ENCODE results near the gene TBL3. TPM values are rescaled to one million over a fixed set of nuclear protein-coding genes. Genes with fewer than 3 reads are reported as not detected.

The TBL3 gene
- total RNA-seq, 2 experiments from 2014 or later: 73.5 to 74.8 TPM

DNA sequence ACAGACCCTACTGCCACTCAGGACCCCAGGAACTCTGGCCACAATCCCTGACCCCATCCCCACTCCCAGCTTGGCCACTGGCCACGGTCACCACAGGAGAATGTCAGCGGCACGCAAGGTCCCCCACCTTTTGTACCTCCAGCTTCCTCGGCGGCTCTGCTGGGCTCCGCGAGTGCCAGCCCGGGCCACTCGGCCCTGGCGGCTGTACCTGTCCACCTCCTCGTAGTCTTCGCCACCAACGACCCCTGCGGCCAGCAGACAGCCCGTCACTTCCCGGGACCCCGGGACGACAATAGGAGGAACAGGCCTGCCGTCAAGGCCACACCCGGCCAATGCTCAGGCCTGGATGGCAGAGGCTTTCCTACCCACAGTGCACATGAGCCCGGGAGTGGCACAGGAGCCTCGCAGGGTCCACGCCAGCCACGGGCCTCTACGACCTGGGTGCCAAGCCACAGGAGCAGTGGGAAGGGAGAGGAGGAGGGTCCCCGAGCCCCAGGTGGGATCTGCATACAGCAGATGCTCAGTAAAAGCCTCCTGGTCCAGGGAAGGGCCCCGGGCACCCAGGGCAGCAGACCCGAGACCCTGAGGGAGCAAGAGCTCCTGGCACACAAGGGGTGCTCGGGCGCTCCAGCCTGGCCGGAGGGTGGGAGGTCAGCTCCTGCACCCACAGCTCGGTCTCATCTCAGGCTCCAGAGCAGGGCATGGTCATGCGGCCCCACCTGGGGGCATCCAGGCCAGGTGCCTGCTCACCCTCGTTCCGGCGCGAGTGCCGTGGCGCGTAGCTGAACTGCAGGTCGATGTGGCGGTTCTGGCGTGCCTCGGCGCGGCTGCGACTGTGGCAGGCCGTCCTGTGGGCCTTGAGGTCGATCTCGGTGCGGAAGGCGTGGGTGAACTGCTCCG, 29.9 kb downstream of the TBL3 start:
- CTCF ChIA-PET: no interaction called here
- POLR2A ChIA-PET: no interaction called here

DNA sequence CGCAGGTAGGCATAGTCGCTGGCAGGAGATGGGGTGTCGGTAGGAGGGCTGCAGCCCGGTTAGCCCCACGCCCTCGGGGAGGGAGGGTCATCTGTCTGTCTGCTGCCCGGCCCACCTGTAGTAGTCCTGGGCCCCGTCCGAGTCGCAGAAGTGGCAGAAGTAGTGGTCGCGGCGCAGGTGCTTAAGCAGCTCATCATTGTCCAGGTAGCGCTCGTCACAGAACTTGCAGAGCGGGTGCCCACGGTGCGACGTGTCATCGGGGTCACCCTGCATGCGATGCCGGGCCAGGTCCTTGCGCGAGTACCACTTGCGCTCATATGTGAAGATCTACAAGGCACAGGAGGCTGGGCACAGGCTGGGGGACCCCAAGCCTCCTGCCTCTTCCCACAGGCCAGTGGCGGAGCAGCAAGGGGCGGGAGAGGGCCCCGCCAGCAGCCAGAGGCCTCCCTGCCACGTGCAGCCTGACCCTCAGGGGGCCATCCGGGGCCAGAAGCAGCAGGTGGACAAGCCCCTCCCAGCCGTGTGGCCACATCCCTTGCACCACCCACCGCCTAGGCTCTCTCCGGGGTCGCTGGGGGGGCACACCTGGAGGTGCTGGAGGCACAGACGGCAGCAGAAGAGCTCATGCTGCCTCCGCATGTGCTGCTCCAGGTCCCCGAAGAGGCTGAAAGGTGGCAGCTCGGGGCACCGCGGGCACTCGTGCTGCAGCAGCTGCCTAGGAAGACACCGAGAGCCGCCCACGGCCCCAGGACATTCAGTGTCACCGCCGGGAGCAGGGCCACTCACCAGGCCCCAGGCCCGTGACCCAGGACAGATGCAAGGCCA, 30.8 kb downstream of the TBL3 start:
- CTCF ChIA-PET: interaction anchor here (0.9 to 2.9 kb wide), 15 partner anchors 9 to 150 kb away, joined by 3 to 41 read pairs (median 7); partner anchors contain the start of genes NPW, RPS2, SYNGR3 and TBL3
- POLR2A ChIA-PET: no interaction called here

DNA sequence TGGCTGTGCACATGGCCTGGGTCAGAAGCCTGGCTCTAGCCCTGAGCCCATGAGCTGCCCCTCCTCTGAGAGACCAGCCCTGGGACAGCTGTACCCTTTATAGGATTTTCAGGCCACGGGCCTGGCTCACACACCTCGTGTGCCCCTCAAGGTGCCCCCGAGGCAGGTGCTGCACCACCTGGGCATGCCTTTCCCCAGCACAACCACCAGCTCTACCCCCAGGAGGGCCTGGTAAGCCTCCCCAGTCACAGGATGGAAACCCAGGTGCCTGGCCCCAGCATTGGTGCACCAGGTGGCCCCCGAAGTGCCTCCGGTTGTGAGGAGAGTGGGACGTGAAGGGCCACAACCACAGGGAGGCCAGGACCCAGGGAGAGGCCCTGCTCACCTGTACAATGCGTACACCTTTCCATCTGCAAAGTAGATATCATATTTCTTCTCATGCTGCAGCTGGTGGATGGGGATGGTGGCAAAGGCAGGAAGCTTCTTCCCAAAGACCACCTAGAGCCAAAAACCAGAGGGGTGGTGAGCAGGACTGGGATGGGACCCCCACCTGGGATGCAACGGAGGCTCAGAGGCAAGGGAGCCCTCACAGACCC, 31.5 kb downstream of the TBL3 start:
- CTCF ChIA-PET: interaction anchor here (0.9 to 2.9 kb wide), 18 partner anchors 9 to 152 kb away, joined by 3 to 41 read pairs (median 6); partner anchors contain the start of genes NPW, RPL3L, RPS2 and SYNGR3

DNA sequence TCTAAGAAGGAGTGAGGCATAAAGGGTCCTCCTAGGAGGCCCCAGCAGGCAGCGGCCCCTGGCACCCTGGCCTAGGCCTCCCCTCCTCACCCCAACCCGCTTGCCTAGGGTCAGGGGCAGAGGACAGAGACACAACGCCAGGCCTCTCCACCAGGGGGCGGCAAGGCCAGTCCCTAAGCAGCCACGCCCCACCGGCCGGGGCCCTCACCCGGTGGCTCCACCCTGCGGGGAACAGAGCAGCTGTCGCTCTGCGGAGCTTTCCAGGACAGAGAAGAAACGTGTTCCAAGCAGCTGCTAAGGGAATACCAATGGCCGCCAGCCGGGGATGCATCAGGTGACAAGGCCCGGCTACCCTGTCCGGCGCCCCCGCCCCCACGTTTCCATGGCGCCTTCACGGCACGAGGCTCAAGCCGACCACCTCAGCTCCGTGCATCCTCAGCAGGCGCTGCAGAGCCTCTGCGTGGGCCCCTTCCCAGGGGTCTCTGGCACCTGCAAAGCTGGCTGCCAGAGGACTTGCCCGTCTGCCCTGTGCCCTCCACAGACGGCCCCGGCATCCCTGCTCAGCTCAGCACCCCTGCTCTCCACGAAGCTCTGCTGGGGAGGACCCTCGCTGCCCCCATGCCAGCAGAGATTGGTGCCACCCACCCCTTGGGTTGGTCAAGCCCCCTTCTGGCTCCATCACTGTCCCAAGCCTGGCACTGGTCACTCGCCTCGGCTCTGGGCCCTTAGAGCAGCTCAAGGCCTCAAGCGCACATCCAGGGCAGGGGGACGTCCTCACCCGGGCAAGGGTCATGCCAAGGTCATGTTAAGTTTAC, 32.2 kb downstream of the TBL3 start:
- ChIA-PET POLR2A (no interaction called here), CTCF (interaction anchor here (0.6 to 2.9 kb wide), 21 partner anchors 9 to 151 kb away, joined by 3 to 41 read pairs (median 5); partner anchors contain the start of genes NPW, RPL3L, RPS2 and SYNGR3)

More for the DNA sequence above, 31.5 kb downstream of the TBL3 start:
- POLR2A ChIA-PET: no interaction called here

DNA sequence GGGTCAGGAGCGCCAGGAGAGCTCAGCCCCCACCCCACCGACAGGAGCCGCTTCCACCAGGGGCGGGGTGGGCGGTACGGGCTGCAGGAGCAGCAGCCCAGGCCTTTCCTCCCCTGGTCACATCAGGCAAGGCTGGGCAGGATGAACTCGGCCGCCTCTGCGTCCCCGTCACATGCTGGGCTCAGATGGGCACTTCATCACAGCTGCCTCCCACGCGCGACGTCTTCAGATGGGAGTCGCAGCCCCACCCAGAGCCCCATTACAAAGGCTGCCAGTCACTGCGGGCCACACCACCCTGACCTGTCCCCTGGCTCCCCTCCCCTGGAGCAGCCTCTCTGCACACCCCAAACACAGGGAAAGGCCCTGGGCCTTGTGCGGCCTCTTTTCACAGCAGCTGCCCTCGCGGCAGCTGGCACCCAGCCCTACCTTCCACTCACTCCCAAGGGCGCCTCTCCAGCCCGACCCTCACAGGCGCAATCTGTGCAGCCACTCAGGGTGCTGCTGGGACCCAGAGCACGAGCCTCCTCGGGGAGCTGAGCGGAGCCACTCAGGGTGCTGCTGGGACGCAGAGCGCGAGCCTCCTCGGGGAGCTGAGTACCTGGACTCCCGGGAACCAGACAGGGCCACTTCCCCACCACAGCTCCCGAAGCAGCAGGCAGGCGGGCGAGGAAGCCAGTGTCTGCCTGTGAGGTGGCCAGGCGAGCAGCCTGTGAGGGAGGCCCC, 33.1 kb downstream of the TBL3 start:
- POLR2A ChIA-PET: no interaction called here
- CTCF ChIA-PET: interaction anchor here (0.8 to 2.9 kb wide), 10 partner anchors 8 to 148 kb away, joined by 3 to 41 read pairs (median 6); no protein-coding TSS in a partner anchor

DNA sequence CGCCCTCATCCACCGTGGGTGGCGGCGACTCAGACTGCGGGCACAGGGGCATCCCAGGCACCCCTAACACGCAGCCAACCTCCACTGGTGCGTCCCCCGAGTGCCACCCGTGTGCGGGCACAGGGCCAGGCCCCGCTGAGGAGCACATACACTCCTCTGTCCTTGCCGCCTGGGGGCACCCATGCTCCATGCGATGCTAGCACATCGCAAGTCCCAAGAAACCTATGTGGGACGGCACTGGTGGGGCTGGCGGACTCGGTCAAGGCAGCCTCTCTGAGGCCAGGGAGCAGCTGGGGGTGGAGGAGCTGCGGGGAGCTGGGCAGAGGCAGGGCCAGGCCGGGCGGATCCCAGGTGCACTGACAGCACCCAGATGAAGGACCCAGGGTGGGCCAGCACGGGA, 33.8 kb downstream of the TBL3 start:
- ChIA-PET CTCF (interaction anchor here (2.9 kb wide), 1 partner anchor 12 kb away, joined by 41 read pairs; no protein-coding TSS in a partner anchor), POLR2A (no interaction called here)

DNA sequence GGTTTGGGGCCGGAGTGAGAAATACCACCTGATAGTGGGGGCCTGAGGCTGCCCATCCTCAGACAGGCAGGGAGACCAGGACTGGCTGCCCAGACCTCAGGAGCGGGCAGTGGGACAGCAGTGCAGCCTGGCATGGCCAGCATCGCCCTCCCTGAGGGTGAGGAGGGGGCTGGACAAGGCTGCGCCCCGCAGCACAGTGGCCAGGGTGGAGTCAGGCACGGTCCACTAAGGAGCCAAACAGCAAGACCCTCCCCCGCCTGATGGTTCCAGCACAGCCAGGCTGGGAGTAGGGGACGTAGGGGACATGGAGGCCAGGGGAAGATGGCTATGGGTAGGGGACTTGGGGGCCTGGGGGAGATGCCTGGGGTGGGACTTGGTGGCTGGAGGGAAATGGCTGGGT, 34.5 kb downstream of the TBL3 start:
- POLR2A ChIA-PET: no interaction called here

DNA sequence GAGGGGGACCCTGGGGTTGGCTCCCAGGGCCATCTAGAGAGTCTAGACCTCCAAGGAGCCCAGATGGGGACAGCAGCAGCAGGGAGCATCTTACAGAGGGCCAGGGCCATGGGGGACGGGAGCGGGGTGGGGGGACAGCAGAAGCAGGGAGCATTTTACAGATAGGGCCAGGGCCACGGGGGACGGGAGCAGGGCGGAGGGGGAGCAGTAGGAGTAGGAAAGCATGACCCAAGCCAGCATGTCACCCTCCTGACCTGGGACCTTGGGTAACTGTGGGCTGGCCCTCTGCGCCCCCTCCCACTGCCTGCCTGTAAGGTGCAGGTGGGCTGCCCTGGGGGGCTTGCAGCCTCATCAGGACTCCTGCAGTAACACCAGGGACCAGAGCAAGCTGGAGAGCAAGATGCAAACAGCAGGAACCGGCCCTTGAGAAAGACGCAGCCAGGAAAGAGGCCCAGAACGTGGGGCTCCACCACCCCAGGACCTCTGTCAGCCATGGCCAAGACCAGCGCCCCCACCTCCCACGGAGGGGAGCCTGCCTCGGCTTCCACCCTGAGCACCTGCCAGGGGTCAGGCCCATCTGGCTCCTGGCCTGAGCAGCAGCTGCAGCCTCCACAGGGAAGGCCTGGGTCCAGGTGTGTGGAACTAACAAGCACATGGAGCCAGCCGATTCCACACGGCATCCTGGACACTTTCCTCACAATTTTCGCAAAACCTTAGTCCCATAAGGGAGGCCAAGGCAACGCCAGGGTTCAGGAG, 35.4 kb downstream of the TBL3 start:
- ChIA-PET POLR2A (interaction anchor here (0.7 to 1.2 kb wide), 2 partner anchors 36 to 148 kb away, joined by 3 read pairs; partner anchors contain the start of gene TRAF7), CTCF (interaction anchor here (1.0 to 2.1 kb wide), 2 partner anchors 22 to 134 kb away, joined by 4 to 17 read pairs; no protein-coding TSS in a partner anchor)

More for the DNA sequence above, 34.5 kb downstream of the TBL3 start:
- CTCF ChIA-PET: no interaction called here

DNA sequence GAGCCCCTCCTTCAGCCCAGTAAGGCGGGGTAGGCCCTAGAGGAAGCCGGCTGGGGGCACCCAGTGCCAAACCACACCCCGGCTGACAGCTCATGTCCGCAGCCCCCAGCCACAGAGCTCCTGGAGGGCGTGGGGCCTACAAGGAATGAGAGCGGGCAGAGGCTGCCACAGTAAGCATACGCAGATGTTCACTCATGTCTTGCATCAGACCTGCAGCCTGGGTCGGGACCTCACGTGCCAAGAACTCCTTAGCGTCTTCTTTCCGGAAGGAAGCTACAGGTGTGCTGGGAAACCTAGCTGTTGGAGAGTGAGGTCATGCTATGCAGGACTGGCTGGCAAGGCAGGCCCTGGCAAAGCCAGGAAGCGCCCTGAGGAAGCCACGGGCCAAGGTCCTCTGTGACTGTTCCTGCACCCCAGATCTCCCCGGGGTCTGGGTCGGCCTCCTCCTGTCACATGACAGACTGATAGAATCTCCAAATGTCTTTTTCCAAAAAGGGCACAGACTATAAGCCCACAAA, 36.2 kb downstream of the TBL3 start:
- ChIA-PET CTCF (interaction anchor here (1.0 to 2.1 kb wide), 5 partner anchors 23 to 244 kb away, joined by 3 to 17 read pairs (median 4); partner anchors contain the start of genes ECI1, NUBP2 and SPSB3), POLR2A (interaction anchor here (0.6 to 1.5 kb wide), 4 partner anchors 12 to 147 kb away, joined by 3 to 7 read pairs (median 4); partner anchors contain the start of gene TRAF7)

DNA sequence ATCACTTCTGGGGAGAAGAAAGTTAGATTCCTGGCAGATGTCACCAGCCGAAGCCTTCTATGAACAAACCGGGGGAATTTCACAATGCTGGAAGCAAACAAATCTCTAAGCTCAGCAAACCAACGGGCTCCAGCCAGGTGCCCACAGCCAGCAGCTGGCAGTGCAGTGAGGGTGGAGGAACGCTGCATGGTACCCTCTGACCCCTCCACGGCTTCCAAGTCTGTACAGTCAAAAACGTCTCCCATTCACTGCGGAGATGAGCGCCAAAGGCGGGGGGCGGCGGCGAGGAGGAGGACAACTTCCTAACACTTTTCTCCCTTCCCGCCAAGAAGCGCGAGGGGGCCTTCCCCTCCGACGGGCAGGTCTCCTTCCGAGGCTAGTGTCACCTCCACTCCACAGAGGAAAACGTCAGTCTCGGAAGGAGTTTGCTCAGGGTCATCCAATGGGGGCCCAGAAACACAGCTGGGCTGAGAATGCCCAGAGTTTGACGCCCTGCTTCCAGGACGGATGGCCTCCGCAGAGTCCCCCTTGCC, 36.8 kb downstream of the TBL3 start:
- ChIA-PET CTCF (interaction anchor here (1.2 to 2.1 kb wide), 4 partner anchors 42 to 243 kb away, joined by 3 to 17 read pairs (median 4); partner anchors contain the start of genes ECI1, NUBP2 and SPSB3), POLR2A (interaction anchor here (0.6 to 1.5 kb wide), 5 partner anchors 13 to 303 kb away, joined by 3 to 7 read pairs (median 5); partner anchors contain the start of genes MAPK8IP3, RPS2 and TRAF7)

DNA sequence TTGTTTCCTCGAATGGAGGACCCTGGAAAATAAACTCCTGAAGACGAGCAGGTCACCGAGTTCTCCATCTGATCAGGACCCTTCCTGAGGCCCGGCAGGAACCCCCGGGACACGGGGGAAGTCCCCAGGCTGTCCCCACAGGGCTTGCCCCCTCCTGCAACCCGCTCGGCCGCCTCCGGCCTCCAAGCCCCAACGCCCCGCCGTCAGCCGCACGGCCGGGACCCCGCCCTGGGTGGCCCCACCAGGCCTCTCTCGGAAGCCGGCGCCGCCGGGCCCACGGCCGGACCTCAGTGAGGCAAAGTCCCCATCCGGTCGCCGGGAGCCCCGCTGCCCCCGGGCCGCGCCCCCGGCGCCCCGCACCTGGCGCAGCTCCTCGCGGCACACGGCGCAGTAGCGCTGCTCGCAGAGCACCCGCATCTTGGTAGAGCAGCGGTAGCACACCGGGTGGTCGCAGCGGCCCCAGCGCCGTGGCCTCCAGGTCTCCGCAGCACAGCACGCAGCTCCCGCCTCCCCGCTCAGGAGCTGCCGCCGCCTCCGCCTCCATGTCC, 37.4 kb downstream of the TBL3 start:
- ChIA-PET POLR2A (interaction anchor here (0.6 to 1.5 kb wide), 3 partner anchors 13 to 303 kb away, joined by 3 to 7 read pairs (median 5); partner anchors contain the start of genes MAPK8IP3 and RPS2), CTCF (interaction anchor here (1.3 to 2.1 kb wide), 3 partner anchors 41 to 242 kb away, joined by 3 to 17 read pairs (median 5); partner anchors contain the start of gene ECI1)

DNA sequence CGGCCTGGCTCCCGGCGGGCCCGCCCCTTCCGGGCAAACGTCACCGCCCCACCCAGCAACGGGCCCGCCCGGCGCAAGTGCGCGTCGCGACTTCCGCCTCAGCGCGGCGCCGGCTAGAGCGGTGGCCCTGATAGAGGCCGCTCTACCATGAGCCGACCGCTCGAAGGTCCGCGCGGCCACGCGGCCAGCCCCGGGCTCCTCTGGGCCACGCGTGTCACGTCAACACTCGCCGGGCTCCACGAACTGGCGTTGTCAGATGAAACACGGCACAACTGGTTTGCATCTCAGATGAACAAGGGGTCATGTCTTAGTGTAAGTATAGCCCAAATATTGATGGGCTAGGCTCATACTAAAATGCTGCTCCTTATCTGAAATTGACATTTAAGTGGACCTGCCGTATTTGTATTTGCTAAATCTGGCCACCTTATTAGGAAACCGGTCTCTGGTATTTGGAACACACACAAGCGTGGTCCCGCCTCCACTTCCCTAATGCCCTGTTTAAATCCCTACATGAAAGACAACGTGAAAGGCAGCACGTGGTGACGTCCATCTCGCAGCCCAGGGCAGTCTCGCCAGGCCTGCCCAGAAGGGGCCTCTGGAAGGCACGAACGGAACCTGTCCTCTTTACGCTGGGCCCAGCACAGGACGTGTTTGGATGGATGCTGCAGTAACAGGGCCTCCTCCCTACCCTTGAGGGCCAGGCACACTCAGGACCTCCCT, 38.1 kb downstream of the TBL3 start, which contains the start of gene ZNF598:
Gene ZNF598, minus strand, starts transcription at position 31 of the 720 bp plus-strand sequence.
- POLR2A ChIA-PET: no interaction called here
- CTCF ChIA-PET: interaction anchor here (0.6 kb wide), 1 partner anchor 13 kb away, joined by 3 read pairs; no protein-coding TSS in a partner anchor

DNA sequence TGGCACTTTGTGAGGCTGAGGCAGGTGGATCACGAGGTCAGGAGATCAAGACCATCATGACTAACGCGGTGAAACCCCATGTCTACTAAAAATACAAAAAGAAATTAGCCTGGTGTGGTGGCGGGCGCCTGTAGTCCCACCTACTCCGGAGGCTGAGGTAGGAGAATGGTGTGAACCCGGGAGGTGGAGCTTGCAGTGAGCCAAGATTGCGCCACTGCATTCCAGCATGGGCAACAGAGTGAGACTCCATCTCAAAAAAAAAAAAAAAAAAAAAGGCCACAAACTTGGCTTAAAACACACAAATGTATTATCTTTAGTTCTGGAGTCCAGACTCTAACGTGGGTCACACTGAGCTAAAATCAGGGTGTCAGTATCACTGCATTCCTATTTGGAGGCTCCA, 39.9 kb downstream of the TBL3 start:
- ChIA-PET CTCF (interaction anchor here (0.8 to 2.9 kb wide), 4 partner anchors 8 to 129 kb away, joined by 3 to 12 read pairs (median 5); no protein-coding TSS in a partner anchor), POLR2A (interaction anchor here (0.6 to 1.0 kb wide), 3 partner anchors 47 to 78 kb away, joined by 3 to 4 read pairs (median 3); partner anchors contain the start of gene RPS2)

DNA sequence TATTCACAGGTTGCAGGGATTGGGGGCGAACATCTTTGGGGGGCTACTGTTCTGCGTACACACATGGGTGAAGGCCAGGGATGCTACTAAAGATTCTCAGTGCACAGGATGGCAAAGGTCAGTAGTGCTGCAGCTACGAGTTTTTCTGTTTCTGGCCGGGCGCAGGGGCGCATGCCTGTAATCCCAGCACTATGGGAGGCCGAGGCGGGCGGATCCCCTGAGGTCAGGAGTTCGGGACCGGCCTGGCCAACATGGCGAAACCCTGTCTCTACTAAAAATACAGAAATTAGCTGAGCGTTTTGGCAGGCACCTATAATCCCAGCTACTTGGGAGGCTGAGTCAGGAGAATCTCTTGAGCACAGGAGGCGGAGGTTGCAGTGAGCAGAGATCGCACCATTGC, 41.7 kb downstream of the TBL3 start:
- CTCF ChIA-PET: interaction anchor here (2.0 to 2.9 kb wide), 2 partner anchors 9 to 10 kb away, joined by 6 to 12 read pairs; no protein-coding TSS in a partner anchor

More for the DNA sequence above, 41.7 kb downstream of the TBL3 start:
- POLR2A ChIA-PET: interaction anchor here (0.6 kb wide), 1 partner anchor 141 kb away, joined by 5 read pairs; no protein-coding TSS in a partner anchor
